HCT116 (cell line): ENCODE data around the gene SRP54. TPM values are rescaled to one million over a fixed set of nuclear protein-coding genes. Genes with fewer than 3 reads are reported as not detected.

ENCODE experiments used
- ATAC-seq: fragments of 200-7000 bp; cut with Tn5 transposase; 2 replicates; pipeline ENCODE4 v1.9.1; 2020; ENCODE audit warnings: mild to moderate bottlenecking, moderate library complexity
- BruUV-seq: library from RNA; stranded (reverse); fragments of 400-500 nt; replicated peaks from 2 replicates; lab custom pipeline; 2021; lab: Mats Ljungman, UMichigan
- CTCF ChIA-PET: fragments of 300-600 bp; sonication (Branson Sonifier 250); formaldehyde crosslinking; loops from one replicate; lab custom pipeline; 2021; ENCODE audit warnings: antibody characterized with exemption; lab: Charles Lee
- POLR2A ChIA-PET: fragments of 300-600, 350-600 bp; sonication (Branson Sonifier 250); formaldehyde crosslinking; loops from one replicate; lab custom pipeline; 2021; ENCODE audit warnings: antibody characterized with exemption; lab: Charles Lee
- RAD21 ChIA-PET, 2 experiments: fragments of 300-600 bp; sonication (Branson Sonifier 250); formaldehyde crosslinking; loops; one replicate each; lab custom pipeline; 2023; ENCODE audit warnings: low total read pairs in 2 of 2; ENCODE audit not compliant: uncharacterized antibody in 2 of 2, unreplicated experiment in 2 of 2, low non-redundant PET in 1 of 2; lab: Charles Lee
- DNase-seq: peaks from one replicate; pipeline ENCODE4 v3.0.0-alpha.2; 2010; ENCODE audit warnings: low read depth, low spot score
- H2AFZ ChIP-seq: fragments of 200-600 bp; shearing (Covaris generic), sonication (generic); 2 replicates; pipeline ENCODE4 v1.6.1; 2017; ENCODE audit warnings: low read depth, mixed run types, mixed read lengths, antibody characterized with exemption, low read length; ENCODE audit not compliant: poor library complexity, severe bottlenecking
- H3K27ac ChIP-seq: 2 replicates; pipeline ENCODE4 v1.5.1; 2012; ENCODE audit warnings: low read depth, low read length
- H3K27me3 ChIP-seq: fragments of 200-600 bp; sonication (generic); 2 replicates; pipeline ENCODE4 v1.6.1; 2016; ENCODE audit warnings: mixed run types, low read length, mixed read lengths; ENCODE audit not compliant: insufficient read depth
- H3K36me3 ChIP-seq, 2 experiments: fragments of 200-500 bp in 1 of 2; fragments of 200-600 bp in 1 of 2; sonication (Bioruptor generic) in 1 of 2; sonication (generic) in 1 of 2; 2 replicates each; pipeline versions ENCODE4 v1.5.1 to v1.6.1; 2014 to 2016; ENCODE audit warnings: low read length in 2 of 2, inconsistent platforms in 1 of 2, mixed read lengths in 1 of 2, mixed run types in 1 of 2; ENCODE audit not compliant: insufficient read depth in 2 of 2, control insufficient read depth in 1 of 2
- H3K4me1 ChIP-seq, 2 experiments: fragments of 200-600 bp in 1 of 2; sonication (generic) in 1 of 2; 2 replicates each; pipeline versions ENCODE4 v1.5.1 to v1.6.1; 2012 to 2017; ENCODE audit warnings: low read length in 2 of 2, inconsistent platforms in 1 of 2, mild to moderate bottlenecking in 1 of 2, mixed read lengths in 1 of 2, mixed run types in 1 of 2, moderate library complexity in 1 of 2; ENCODE audit not compliant: insufficient read depth in 2 of 2, control insufficient read depth in 1 of 2
- H3K4me2 ChIP-seq: fragments of 200-600 bp; sonication (generic); 2 replicates; pipeline ENCODE4 v1.6.1; 2017; ENCODE audit warnings: mixed run types, low read length, mixed read lengths
- H3K4me3 ChIP-seq, 2 experiments: fragments of 200-600 bp in 1 of 2; sonication (generic) in 1 of 2; replicated peaks in 1 of 2; 2 replicates each; pipeline ENCODE4 v1.5.1; 2011 to 2016; ENCODE audit warnings: low read length in 2 of 2, control low read depth in 1 of 2, low read depth in 1 of 2, mild to moderate bottlenecking in 1 of 2, mixed read lengths in 1 of 2, mixed run types in 1 of 2
- H3K79me2 ChIP-seq: fragments of 200-600 bp; sonication (generic); 2 replicates; pipeline ENCODE4 v1.6.1; 2017; ENCODE audit warnings: mild to moderate bottlenecking, mixed run types, low read length, moderate library complexity, mixed read lengths; ENCODE audit not compliant: insufficient read depth
- H3K9ac ChIP-seq: fragments of 200-600 bp; sonication (generic); 2 replicates; pipeline ENCODE4 v1.6.1; 2016; ENCODE audit warnings: low read length, mixed read lengths
- H3K9me2 ChIP-seq: fragments of 200-600 bp; sonication (generic), shearing (Covaris generic); 2 replicates; pipeline ENCODE4 v1.6.1; 2017; ENCODE audit warnings: mixed run types, mild to moderate bottlenecking, moderate library complexity; ENCODE audit not compliant: insufficient read depth
- H3K9me3 ChIP-seq, 2 experiments: fragments of 200-500 bp in 1 of 2; fragments of 200-600 bp in 1 of 2; sonication (Bioruptor generic) in 1 of 2; sonication (generic) in 1 of 2; 2 replicates each; pipeline ENCODE4 v1.6.1; 2014 to 2017; ENCODE audit warnings: low read length in 2 of 2, mixed read lengths in 2 of 2, inconsistent platforms in 1 of 2, low read depth in 1 of 2, mild to moderate bottlenecking in 1 of 2, mixed run types in 1 of 2, moderate library complexity in 1 of 2; ENCODE audit not compliant: control insufficient read depth in 1 of 2, insufficient read depth in 1 of 2
- H4K20me1 ChIP-seq: fragments of 200-600 bp; sonication (generic), shearing (Covaris generic); 2 replicates; pipeline ENCODE4 v1.6.1; 2017; ENCODE audit warnings: mixed run types, mild to moderate bottlenecking, moderate library complexity; ENCODE audit not compliant: insufficient read depth
- ATF3 ChIP-seq: IDR thresholded peaks from 2 replicates; pipeline ENCODE4 v1.6.1; 2012
- CBX3 ChIP-seq: IDR thresholded peaks from 2 replicates; pipeline ENCODE4 v1.6.1; 2012; ENCODE audit warnings: low read depth
- CTCF ChIP-seq, 3 experiments: fragments of 200-600 bp in 1 of 3; sonication (generic) in 1 of 3; IDR thresholded peaks in 2 of 3; conservative IDR thresholded peaks in 1 of 3; 2 replicates each; pipeline ENCODE4 v1.5.1; 2012 to 2017; ENCODE audit warnings: low read depth in 2 of 3, low read length in 2 of 3, antibody characterized with exemption in 1 of 3, borderline replicate concordance in 1 of 3, control low read depth in 1 of 3, mild to moderate bottlenecking in 1 of 3, mixed read lengths in 1 of 3, mixed run types in 1 of 3, moderate library complexity in 1 of 3; ENCODE audit not compliant: insufficient read depth in 1 of 3
- EGR1 ChIP-seq: IDR thresholded peaks from 2 replicates; pipeline ENCODE4 v1.6.1; 2012; ENCODE audit warnings: low read depth
- JUND ChIP-seq: IDR thresholded peaks from 2 replicates; pipeline ENCODE4 v1.6.1; 2012
- POLR2A ChIP-seq: IDR thresholded peaks from 2 replicates; pipeline ENCODE4 v1.7.0; 2011; ENCODE audit warnings: borderline replicate concordance; ENCODE audit not compliant: insufficient read depth, insufficient read length; ENCODE audit errors: extremely low read depth
- POLR2AphosphoS5 ChIP-seq: IDR thresholded peaks from 2 replicates; pipeline ENCODE4 v1.6.1; 2011; ENCODE audit warnings: mild to moderate bottlenecking, low read depth, low read length, moderate library complexity
- RAD21 ChIP-seq: IDR thresholded peaks from 2 replicates; pipeline ENCODE4 v1.6.1; 2012; ENCODE audit warnings: low read depth, mild to moderate bottlenecking
- REST ChIP-seq: IDR thresholded peaks from 2 replicates; pipeline ENCODE4 v1.6.1; 2012; ENCODE audit warnings: low read depth
- SIN3A ChIP-seq: IDR thresholded peaks from 2 replicates; pipeline ENCODE4 v1.6.1; 2012; ENCODE audit warnings: low read depth
- SP1 ChIP-seq: IDR thresholded peaks from 2 replicates; pipeline ENCODE4 v1.6.1; 2012; ENCODE audit warnings: low read depth
- SRF ChIP-seq: IDR thresholded peaks from 2 replicates; pipeline ENCODE4 v1.6.1; 2012; ENCODE audit warnings: low read depth
- TCF7L2 ChIP-seq: IDR thresholded peaks from 2 replicates; pipeline ENCODE4 v1.7.0; 2011; ENCODE audit warnings: borderline replicate concordance, inconsistent platforms; ENCODE audit not compliant: insufficient read depth, insufficient read length; ENCODE audit errors: extremely low read depth
- YY1 ChIP-seq: IDR thresholded peaks from 2 replicates; pipeline ENCODE4 v1.6.1; 2011; ENCODE audit warnings: low read length, low read depth, moderate library complexity, mild to moderate bottlenecking; ENCODE audit not compliant: insufficient replicate concordance; ENCODE audit errors: extremely low read depth
- ZBTB33 ChIP-seq: IDR thresholded peaks from 2 replicates; pipeline ENCODE4 v1.6.1; 2011; ENCODE audit warnings: mild to moderate bottlenecking, low read length, moderate library complexity; ENCODE audit not compliant: insufficient replicate concordance; ENCODE audit errors: extremely low read depth
- ZFX ChIP-seq: fragments of 450-650 bp; IDR thresholded peaks from 2 replicates; pipeline ENCODE4 v1.6.1; 2017
- intact Hi-C: fragments of 100-400 bp; cut with micrococcal nuclease; formaldehyde crosslinking; loops from 2 replicates; pipeline ENCODE4 v1.10.0; 2022
- total RNA-seq: library from RNA; stranded (reverse); gene quantifications from one replicate; pipeline ENCODE4 v1.2.1, GENCODE V29; 2021; ENCODE audit not compliant: unreplicated experiment

Gene SRP54
- total RNA-seq, 1 experiment from 2014 or later = 53.0 TPM

GRCh38 chr14:34999500-34999899 lies 16.7 kb downstream of the SRP54 start:
- Histone ChIP-seq H3K4me3 (no peak overlapping the region), H2AFZ (no peak overlapping the region), H3K9ac (no peak overlapping the region), H3K27me3 (no peaks in the 10 kb centered on the region), H3K79me2 (peaks cover 17% of the 10 kb centered on the region), H3K27ac (no peak overlapping the region), H4K20me1 (no peaks in the 10 kb centered on the region), H3K36me3 (peaks cover 2 to 11% of the 10 kb centered on the region in 2 experiments; a peak in 1 of 4 replicates), H3K9me3 (no peaks in the 10 kb centered on the region), H3K9me2 (no peaks in the 10 kb centered on the region), H3K4me1 (no peaks in the 10 kb centered on the region), H3K4me2 (no peak overlapping the region)
- ChIA-PET POLR2A (no interaction called here), CTCF (no interaction called here), RAD21 (no interaction called here)
- DNase-seq = no peak
- TF ChIP-seq SIN3A = no peak
- no peak for TF ChIP-seq POLR2A
- no peak for TF ChIP-seq TCF7L2
- TF ChIP-seq ATF3 = no peak
- TF ChIP-seq EGR1 = no peak
- no peak for TF ChIP-seq CBX3
- no peak for TF ChIP-seq ZBTB33
- TF ChIP-seq RAD21 = no peak
- TF ChIP-seq YY1 = no peak
- TF ChIP-seq CTCF (IDR thresholded peaks at IDR 0.05 in 2 of 3, conservative IDR thresholded peaks at IDR 0.05 in 1 of 3; ENCODE audit: borderline replicate concordance in 1 of 3, insufficient read depth in 1 of 3, low read depth in 2 of 3, low read length in 2 of 3) = no peak
- TF ChIP-seq REST = no peak
- TF ChIP-seq ZFX = no peak
- no peak for TF ChIP-seq JUND
- no peak for TF ChIP-seq SP1
- no peak for TF ChIP-seq SRF
- no peak for TF ChIP-seq POLR2AphosphoS5
- no peak for ATAC-seq
- intact Hi-C loops = no loop called here
- BruUV-seq = no TSS peak
